NCI-H2196 (cell line): ENCODE results near the gene CD8B.
"Not testable (repeated sequence)": the region's sequence is repeated elsewhere in the genome, so short reads cannot be mapped to it uniquely, and the experiment has no call there.

ENCODE experiments used
- DNase-seq: peaks from one replicate; lab custom pipeline; 2025; ENCODE audit not compliant: unreplicated experiment; lab: John Stamatoyannopoulos, UW

CD8B gene

DNA sequence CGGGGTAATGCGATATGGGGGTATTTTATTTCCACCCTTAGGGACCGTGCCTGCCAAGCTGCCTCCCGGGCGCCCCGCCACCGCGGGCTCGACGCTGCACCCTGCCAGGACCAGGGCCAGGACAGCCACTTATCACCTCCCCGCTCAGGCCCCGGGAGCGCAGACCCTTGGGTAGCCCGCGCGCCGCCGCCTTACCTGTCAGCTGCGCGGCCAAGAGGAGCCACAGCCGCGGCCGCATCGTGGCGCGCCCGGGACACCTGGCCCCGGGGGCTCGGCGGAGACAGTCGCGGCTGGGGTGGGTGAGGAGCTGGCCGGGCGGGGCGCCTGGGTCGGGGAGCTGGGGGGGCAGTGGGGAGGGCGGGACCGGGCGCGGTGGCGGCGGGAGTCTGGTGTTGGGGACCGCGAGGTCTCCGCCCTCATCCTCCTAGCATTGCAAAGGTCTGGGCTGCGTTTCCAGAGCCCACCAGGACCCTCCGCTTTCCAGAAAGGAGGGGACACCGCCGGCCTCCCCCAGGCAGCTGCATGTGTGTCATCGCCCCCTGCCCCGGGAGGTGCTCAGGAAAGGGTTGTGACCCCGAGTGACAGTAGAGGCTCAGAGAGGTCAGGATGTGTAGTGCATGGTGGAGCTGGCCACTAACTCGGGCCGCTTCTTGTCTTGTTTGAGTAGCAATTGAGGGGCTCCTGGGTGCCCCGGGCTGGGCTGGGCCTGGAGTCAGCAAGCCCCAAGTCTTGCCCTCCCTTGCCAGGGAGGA, at the start of gene CD8B:
Gene CD8B (minus strand): TSS at position 259 of the 752 bp plus-strand sequence. CDS start 21 bp downstream, at position 238.
- DNase-seq: not testable (repeated sequence)

DNA sequence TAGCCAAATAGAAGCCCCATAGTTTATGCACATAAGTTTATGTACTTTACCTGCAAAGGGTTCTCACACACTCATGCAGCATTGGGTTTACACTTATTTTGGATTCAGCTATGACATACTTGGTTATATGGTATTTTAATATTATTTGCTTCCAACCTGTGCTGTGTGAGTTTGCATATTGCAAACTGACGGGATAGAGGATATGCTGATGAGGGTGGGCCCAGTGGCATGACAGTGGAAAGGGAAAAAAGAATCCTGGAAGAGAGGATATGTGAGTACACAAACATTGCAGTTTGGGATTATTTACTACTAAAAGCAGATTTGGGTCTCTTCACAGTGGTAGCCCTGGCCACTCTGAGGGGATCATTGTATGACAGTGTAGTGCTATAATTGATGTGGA, 44.2 kb upstream of the CD8B start:
- DNase-seq: not testable (repeated sequence)

DNA sequence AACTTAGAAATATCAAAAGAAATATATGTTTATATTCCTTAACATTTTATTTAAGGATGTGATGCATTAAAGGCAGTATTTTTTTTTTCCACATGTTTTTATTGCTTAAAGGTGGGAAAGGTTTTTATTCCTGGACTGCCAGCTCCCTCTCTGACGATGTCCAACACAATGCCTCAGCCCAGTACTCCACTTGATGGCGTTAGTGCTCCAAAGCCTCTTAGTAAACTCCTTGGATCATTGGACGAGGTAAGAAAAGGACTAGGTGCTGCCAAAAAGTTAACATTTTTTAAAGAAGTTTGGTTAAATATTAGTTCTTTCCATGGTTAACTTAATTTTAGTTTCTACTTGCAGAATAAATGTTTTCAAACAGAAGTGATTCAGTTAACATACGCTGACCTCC, 39.0 kb upstream of the CD8B start:
- DNase-seq: not testable (repeated sequence)

DNA sequence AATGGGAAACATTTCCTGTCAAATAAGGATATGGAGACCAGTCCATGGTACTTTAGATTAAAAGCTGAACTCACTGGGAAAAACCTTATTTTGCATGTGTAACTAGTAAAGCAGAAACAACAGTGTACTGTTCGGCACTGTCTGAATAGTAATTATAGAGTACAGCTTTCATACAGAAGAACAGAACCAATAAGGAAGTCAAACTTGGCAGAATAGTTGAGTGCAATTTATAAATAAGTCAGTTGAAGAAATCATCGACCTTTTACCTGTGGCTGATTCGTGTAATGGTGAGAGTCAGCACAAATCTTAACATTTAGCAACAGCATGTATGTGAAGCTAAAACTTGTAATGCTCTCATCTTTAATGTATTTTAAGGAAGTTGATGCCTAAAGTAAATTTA, 24.3 kb upstream of the CD8B start:
- not testable (repeated sequence) for DNase-seq

DNA sequence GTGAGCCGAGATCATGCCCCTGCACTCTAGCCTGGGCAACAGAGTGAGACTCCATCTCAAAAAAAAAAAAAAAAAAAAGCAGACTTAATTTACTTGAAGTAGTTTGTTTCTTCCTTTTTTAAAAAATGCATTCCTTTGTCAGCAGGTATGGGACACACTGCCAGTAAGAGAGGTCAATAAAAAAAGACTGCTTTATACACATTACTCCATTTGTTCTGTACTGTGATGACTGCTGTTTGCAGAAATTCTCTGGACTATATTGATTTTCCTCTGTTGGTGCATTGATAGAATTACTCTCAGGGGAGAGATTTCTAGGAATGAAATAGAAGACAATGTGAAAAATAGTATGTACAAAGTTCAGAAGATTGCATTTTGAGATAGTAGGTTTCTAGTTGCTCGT, 21.2 kb upstream of the CD8B start:
- DNase-seq: not testable (repeated sequence)

DNA sequence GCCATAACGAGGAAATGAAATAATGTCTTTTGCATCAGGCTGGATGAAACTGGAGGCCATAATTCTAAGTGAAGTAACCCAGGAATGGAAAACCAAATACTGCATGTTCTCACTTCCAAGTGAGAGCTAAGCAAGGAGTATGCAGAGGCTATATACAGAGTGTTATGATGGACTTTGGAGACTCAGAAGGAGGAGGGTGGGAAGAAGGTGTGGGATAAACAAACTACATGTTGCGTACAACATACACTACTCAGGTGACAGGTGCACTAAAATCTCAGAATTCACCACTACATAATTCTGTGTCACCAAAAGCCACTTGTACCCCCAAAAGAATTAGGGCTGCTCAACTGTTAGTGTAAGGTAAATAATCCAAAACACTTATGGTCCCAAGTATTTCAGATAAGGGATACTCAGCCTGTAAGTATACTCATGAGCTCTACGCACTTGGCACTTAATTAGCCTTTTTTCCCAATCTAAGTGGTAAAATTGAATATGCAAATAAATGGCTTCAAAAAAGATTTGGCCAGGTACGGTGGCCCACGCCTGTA, 20.5 kb upstream of the CD8B start:
- DNase-seq: not testable (repeated sequence)

DNA sequence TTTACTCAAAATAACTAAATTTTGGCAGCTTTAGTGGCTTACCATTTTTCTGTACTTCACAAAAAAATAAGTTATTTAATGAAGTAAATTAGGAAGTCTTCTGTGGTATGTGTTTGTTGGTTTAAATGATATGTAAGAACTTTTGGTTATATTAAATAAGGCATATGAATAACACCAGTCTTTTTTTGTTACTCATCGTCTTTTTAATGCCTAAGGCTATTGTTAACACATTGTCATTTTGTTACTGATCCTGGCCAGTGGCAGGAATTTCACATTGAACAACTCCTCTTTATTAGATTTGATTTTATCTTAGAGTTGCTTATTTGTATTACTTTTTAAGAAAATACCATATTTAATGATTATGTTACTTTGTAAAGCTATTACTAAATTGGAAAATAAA, 17.3 kb upstream of the CD8B start:
- not testable (repeated sequence) for DNase-seq

DNA sequence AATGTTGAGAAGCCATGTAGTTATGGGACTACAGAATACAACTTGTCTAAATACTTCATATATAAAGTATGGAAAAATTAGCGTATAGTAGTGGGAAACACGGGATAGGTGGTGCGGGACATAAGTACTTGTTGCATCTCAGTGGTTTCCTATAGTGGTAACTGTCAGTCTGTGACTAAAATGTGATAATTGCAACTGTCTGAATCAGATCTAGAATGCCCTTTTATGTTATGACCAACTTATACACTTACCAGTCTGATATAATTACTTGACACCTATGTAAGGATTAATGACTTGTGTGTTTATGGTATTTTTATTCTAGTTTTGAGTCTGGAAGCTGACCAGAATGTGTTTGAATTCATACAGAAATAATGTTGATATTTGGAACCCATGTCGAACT, 9.3 kb upstream of the CD8B start:
- not testable (repeated sequence) for DNase-seq

DNA sequence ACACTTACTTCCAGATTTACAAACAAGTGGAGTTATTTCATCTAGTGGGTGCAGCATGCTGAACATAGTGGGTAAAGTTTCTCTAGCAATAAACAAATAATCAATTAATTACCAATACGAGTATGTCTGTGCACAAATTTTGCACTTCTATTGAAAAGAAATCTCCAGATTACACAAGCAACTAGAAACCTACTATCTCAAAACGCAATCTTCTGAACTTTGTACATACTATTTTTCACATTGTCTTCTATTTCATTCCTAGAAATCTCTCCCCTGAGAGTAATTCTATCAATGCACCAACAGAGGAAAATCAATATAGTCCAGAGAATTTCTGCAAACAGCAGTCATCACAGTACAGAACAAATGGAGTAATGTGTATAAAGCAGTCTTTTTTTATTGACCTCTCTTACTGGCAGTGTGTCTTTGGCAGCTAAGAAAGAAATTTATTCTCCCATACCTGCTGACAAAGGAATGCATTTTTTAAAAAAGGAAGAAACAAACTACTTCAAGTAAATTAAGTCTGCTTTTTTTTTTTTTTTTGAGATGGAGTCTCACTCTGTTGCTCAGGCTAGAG, 7.3 kb upstream of the CD8B start:
- not testable (repeated sequence) for DNase-seq

DNA sequence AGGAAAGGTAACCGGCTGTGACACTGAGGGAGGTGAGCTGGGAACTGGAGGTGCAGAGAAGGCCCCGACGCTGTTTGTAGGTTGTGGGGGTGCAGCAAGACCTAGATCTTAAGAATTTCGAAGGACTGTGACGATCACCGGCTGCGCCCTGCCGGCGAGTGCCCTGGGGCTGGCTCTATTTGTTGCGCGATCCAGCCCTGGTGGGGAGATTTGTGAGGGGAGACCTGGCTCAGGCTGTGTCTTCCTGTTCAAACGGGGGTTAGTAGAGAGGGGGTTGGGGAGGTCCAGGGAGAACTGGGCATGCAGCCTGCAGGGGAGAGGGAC, 656 bp upstream of the CD8B start:
- DNase-seq: not testable (repeated sequence)

DNA sequence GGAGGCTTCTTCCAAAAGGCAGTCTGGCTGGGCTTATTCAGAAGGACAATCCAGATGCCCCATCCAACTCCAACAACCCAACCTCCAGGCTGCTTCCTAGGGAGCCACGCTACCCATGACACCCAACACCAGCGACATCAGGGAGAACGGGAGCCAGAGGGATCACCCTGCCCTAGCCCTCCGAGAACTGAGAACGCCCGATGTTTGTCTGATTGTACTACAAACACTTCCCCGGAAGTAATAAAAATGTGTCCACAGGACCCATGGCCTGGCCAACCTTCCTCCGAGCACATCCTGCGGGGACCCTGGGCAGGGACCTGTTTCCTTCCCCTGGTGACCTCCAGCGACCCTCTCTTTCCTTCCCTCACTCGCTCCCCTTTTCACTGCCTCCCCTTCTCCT, 511 bp downstream of the CD8B start:
- DNase-seq: not testable (repeated sequence)

DNA sequence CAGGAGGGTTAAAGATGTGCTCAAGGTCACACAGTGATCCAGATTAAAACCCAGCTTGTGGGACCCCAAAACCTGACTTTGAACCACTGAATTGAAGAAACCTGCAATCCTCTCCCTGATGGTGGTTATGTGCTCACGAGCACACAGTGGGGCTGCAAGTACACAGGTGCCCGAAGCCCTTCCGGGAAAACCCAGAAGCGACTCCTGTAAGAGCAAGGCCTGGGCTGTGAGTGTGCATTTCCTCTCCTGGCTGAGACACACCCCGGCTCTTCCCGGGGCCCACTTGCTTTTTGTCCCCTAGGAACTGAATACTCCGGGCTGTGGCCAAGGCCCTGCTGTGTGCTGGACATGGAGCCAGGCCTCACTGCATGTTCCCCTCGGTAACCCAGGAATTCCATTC, 1.1 kb downstream of the CD8B start:
- DNase-seq: not testable (repeated sequence)

DNA sequence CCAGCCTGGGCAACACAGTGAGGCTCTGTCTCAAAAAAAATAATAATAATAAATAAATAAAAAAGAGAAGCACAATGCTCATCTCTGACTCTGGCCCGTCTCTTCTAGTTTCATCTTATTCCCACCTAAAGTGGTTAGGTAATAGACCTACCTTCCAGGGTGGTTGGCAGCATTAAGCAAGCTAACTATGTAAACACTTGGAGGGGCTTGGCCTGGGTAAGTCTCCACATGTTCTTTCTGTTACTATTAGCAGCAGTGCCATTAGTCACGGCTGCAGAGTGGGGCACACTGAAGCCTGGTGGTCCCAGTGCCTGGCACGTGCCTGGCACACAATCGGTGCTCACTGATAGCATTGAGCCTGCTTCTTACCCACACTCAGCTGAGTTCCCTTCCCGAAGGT, 4.0 kb downstream of the CD8B start:
- not testable (repeated sequence) for DNase-seq

DNA sequence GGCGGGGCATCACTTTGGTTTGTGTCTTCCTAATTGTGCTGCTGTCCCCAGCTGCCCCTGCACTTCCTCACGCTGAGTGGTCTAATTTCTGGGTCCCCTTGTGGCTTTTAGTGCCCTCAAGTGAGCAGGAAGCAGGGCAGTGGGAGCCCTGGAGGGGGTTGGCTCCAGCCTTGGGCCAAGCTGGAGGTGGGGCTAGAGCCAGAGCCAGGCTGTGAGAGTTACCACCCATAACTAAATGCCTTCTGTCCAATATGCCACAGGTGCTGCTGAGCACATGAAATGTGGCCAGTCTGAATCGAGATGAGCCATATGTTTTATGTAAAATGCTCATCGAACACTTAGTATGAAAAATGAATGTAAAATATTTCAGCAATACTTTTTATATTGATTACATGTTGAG, 5.2 kb downstream of the CD8B start:
- not testable (repeated sequence) for DNase-seq

DNA sequence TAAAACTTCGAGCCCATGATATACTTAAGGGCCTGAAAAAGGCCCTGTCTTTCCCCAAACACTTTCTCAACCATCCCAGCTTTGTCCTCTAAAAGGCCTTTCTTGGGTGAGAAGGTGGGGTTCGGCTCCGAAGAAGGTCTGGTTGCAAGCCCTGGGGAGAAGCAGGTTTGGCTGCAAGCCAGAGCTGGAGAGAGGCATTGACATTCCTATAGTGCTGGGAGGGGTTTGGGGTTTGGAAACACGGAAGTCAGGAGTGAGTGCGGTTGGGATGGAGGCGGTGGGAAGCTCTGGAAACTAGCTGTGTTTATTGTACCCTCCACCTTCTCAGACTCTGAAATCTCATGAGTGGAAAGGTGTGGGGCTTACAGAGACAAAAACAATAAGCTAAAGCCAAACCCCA, 5.7 kb downstream of the CD8B start:
- not testable (repeated sequence) for DNase-seq

DNA sequence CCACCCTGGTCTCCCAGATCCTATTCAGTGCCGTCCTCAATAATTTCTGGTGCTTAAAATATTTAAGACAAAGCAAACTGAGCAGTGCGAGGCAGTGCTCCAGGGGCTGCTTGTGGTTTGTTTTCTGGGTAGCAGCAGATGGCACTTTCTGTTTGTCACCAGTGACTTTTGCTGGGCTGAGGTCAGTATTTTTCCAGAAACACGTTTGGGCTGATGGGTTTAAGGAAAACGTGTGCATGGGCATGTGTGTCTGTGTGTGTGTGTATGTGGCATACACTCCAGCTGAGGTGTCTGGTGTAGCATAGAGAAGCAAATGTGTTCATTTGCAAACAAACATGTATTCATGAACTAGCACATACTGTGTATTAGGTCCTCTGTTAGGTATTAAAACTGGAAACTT, 10.1 kb downstream of the CD8B start:
- not testable (repeated sequence) for DNase-seq

DNA sequence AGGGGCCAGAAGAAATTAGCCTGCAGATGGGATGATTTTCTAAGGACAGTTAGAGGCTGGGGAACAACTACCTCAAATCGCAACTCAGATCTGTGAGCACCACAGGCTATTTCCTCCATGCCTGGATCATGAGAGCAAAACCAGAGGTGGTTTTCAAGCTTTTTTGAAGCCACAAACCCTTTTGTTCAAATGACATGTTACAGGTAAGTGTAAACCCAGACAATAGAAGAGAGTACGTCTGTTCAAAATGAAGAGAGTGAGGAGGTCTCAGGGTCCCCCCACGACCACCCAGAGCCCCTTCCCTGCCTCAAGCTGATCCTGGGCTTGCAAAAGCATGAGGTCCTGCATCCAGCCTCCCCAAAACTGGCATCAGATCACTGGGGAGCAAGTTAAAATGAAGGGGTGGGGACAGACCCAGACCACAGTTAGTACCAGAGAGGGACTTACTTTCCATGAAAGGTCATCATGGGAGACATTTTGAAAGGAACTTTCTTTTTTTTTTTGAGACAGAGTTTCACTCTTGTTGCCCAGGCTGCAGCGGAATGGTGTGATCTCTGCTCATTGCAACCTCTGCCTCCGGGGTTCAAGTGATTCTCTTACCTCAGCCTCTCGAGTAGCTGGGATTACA, 19.0 kb downstream of the CD8B start:
- not testable (repeated sequence) for DNase-seq

DNA sequence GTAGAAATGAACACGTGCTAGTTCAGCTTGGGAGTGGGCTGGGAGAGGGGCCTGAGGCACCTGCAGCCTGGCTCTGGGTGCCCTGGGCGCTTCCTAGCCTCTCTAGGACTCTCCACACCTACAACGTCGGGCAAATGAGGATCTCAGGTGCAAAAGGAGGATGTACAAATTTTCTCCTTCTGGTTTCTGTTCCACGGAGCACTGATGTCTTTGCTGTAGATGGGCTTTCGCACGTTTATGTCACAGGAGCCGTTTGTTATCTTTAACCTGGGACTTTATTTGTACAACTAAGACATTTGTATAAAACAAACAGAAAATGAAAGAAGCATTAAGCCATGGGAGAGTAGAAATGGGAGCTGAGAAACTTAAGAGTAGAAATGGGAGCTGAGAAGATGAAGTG, 20.4 kb downstream of the CD8B start:
- not testable (repeated sequence) for DNase-seq

DNA sequence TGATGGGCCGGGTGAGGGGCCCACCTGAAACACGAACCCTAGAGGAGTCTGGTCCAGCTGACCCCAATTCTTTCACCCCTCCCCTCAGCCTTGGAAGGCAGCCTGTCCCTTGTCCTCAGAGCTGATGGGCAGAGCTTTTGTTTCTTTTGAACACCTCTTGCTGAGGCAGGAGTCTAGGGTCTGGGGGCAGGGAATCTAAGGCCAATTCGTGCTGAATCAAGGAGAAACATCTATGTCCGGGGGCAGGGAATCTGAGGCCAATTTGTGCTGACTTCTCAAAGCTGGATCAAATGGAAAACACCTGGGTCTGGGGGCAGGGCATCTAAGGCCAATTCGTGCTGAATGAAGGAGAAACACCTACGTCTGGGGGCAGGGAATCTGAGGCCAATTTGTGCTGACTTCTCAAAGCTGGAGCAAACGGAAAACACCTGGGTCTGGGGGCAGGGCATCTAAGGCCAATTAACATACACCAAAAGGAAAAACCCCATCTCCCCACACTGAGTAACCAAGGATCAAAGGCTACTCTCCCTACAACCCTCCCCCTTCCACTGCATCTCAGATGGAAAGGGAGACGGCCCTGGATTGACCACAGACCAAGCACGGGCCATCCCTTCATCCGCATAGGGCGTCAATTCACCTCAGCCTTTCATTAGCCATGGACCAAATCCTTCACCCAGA, 21.7 kb downstream of the CD8B start:
- not testable (repeated sequence) for DNase-seq

DNA sequence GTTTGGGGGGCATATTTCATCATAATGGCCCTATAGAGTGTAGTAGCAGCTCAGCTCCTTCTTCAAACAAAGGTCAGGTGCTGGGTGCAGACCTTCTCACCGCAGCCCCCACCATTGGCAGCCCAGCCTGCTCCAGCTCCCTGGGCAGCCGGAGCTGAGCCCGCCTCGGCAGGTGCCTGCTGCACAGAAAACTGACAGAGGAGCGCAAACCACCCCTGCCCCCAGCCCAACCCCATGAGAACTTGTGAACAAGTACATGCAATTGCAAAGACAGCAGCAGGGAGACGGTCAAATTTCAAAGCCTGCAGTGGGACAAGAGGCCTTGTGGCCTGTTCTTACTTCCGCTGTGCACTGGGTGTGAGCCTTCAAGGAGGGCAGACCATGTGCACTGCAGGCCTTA, 22.2 kb downstream of the CD8B start:
- DNase-seq: not testable (repeated sequence)

DNA sequence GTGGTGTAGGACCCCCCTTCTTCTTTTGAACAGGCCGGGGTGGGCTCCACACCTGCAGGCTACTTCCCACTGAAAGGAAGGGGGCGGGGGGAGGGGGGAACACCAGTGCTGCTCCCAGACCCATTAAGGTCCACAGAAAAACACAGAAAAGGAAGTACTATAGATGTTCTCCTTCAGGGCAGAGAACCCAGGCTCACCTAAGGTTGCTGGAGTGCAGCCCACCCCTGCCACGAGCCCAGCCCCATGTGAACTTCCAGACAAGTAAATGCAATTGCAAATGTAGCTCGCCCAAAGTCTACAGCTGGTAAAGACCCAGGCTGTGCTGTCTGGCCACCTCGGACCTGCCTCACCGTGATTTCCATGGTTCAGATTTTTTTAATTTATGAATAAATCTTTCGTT, 24.0 kb downstream of the CD8B start:
- DNase-seq: not testable (repeated sequence)
